ENCODE data around the gene ASPSCR1. TPM values are rescaled to one million over a fixed set of nuclear protein-coding genes. Genes with fewer than 3 reads are reported as not detected.

Gene ASPSCR1
- total and polyA plus RNA-seq, 2 of the 13 experiments (the other 11 are each of a cell fraction or from before 2014, with no cell fraction given), result 274 to 314 TPM

GRCh38 chr17:82039695-82040299, 62.4 kb downstream of the ASPSCR1 start (continued):
- TF ChIP-seq ZNF275 (CRISPR knock-in tag; IDR thresholded peaks at IDR 0.05; ENCODE audit: borderline replicate concordance), result no peak
- no peak for TF ChIP-seq ZEB1 (IDR thresholded peaks at IDR 0.05; ENCODE audit: insufficient replicate concordance, low read depth)
- no peak for TF ChIP-seq ZNF276 (CRISPR knock-in tag; IDR thresholded peaks at IDR 0.05; ENCODE audit: low read depth)
- no peak for TF ChIP-seq TBX3 (IDR thresholded peaks at IDR 0.05; ENCODE audit: borderline replicate concordance)
- no peak for TF ChIP-seq ZNF230 (CRISPR knock-in tag; IDR thresholded peaks at IDR 0.05)
- TF ChIP-seq ZNF776 (CRISPR knock-in tag; IDR thresholded peaks at IDR 0.05), result no peak
- no peak for TF ChIP-seq SRY (CRISPR knock-in tag; IDR thresholded peaks at IDR 0.05)
- TF ChIP-seq RXRA (CRISPR knock-in tag; IDR thresholded peaks at IDR 0.05), result peak; percentile 62
- TF ChIP-seq ZFP36 (IDR thresholded peaks at IDR 0.05; ENCODE audit: borderline replicate concordance, low read depth, low read length, partially characterized antibody), result no peak
- no peak for TF ChIP-seq ZNF10 (CRISPR knock-in tag; IDR thresholded peaks at IDR 0.05; ENCODE audit: borderline replicate concordance, low read depth)
- TF ChIP-seq ZNF263 (CRISPR knock-in tag; IDR thresholded peaks at IDR 0.05), result no peak
- no peak for TF ChIP-seq ZNF329 (CRISPR knock-in tag; IDR thresholded peaks at IDR 0.05; ENCODE audit: low read depth)
- TF ChIP-seq MXI1 (IDR thresholded peaks at IDR 0.05; ENCODE audit: borderline replicate concordance, low read depth, low read length), result no peak; the same call in 2 of the 3 replicates
- no peak for TF ChIP-seq ZFP1 (CRISPR knock-in tag; IDR thresholded peaks at IDR 0.05)
- TF ChIP-seq SOX6 (IDR thresholded peaks at IDR 0.05), result no peak
- peak; percentile 56 for TF ChIP-seq SOX6 (CRISPR knock-in tag; IDR thresholded peaks at IDR 0.05)
- no peak for TF ChIP-seq POLR2AphosphoS5 (IDR thresholded peaks at IDR 0.05; ENCODE audit: low read depth, low read length)
- TF ChIP-seq STAG1 (CRISPR knock-in tag; IDR thresholded peaks at IDR 0.05), result no peak
- no peak for TF ChIP-seq CREB1 (IDR thresholded peaks at IDR 0.05)
- TF ChIP-seq CREB1 (CRISPR knock-in tag; IDR thresholded peaks at IDR 0.05), result no peak
- TF ChIP-seq IRX3 (CRISPR knock-in tag; IDR thresholded peaks at IDR 0.05; ENCODE audit: borderline replicate concordance, low read depth), result no peak
- peak; percentile 30; the same call in 1 of the 2 replicates for TF ChIP-seq RXRB (CRISPR knock-in tag; IDR thresholded peaks at IDR 0.05; ENCODE audit: borderline replicate concordance)
- TF ChIP-seq TMF1 (CRISPR knock-in tag; IDR thresholded peaks at IDR 0.05; ENCODE audit: low read depth), result no peak
- TF ChIP-seq FOSL2 (CRISPR knock-in tag; IDR thresholded peaks at IDR 0.05), result no peak
- no peak for TF ChIP-seq ZNF782 (CRISPR knock-in tag; IDR thresholded peaks at IDR 0.05; ENCODE audit: borderline replicate concordance)
- TF ChIP-seq CBFB (CRISPR knock-in tag; IDR thresholded peaks at IDR 0.05), result no peak
- no peak for TF ChIP-seq ZNF138 (CRISPR knock-in tag; IDR thresholded peaks at IDR 0.05; ENCODE audit: low read depth)
- TF ChIP-seq GPN1 (CRISPR knock-in tag; IDR thresholded peaks at IDR 0.05; ENCODE audit: borderline replicate concordance), result no peak
- TF ChIP-seq ZFP41 (CRISPR knock-in tag; IDR thresholded peaks at IDR 0.05; ENCODE audit: borderline replicate concordance), result no peak
- TF ChIP-seq NR0B2 (CRISPR knock-in tag; IDR thresholded peaks at IDR 0.05), result no peak
